Stomach (tissue), 4 donors: Measurements from ENCODE around the gene CHRM4.

Experiments used
- CTCF ChIP-seq, 7 experiments: fragments of 450-650 bp in 4 of 7; fragments of 200-600 bp in 3 of 7; sonication (generic) in 3 of 7; IDR thresholded peaks; one replicate each; pipeline ENCODE4 v1.5.1; 2016 to 2019; ENCODE audit warnings: antibody characterized with exemption in 7 of 7, control low read depth in 2 of 7, mild to moderate bottlenecking in 1 of 7
- EP300 ChIP-seq: sonication (generic); formaldehyde crosslinking; IDR thresholded peaks from one replicate; pipeline ENCODE4 v1.6.1; 2017; ENCODE audit warnings: antibody characterized with exemption
- POLR2A ChIP-seq, 4 donors: fragments of 450-650 bp; IDR thresholded peaks; one replicate each; pipeline ENCODE4 v1.6.1; 2016; ENCODE audit warnings: antibody characterized with exemption in 4 of 4, control low read depth in 2 of 4, mild to moderate bottlenecking in 1 of 4, moderate library complexity in 1 of 4

DNA sequence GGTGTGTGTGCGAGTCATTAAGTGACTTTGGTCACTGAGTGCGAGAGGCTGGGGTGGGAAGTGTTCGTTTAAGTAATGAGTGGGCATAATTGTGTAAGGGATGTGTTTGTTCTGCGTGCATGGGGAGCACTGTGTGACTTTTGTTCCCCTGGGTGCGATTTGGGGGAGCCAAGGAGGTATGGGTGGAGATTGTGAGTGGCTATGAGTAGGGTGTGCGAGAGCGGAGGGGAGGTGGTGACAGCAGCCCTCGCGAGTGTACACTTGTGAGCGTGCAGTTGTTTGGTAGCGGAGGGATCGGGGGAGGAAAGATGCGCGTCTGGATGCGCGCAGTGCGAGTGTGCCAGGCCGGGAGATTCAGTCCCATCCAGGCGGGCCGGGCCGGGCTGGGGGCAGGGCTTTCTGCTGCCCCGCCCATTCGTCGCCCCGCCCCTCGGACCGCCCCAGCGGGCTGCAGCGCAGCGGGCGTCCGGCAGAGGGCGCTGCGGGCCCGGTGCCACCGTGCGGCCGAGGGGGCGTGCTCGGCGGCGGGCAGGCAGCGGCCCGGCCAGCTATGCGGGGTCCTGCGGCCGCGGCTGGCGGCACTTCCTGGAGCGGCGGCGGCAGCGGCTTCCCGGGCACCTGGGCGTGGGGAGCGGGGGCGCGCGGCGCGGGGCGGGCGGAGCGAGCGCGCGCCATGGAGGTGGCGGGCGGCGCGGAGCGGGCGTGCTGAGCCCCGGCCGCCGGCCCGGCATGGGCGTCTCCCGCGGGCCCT lies 44.5 kb downstream of the CHRM4 start, which contains the start of gene DGKZ:
- TF ChIP-seq CTCF (IDR thresholded peaks at IDR 0.05): peak in 5 of 7 experiments; percentile 11 to 99 (median 63)
- no peak for TF ChIP-seq POLR2A (IDR thresholded peaks at IDR 0.05)
- no peak for TF ChIP-seq EP300
